GM12801 (cell line): Measurements from ENCODE around the gene ADCYAP1R1.

ENCODE experiments used
- CTCF ChIP-seq: IDR thresholded peaks from one replicate; pipeline ENCODE4 v1.5.1; 2011; ENCODE audit warnings: control low read depth; ENCODE audit not compliant: insufficient read length; ENCODE audit errors: extremely low read depth

ADCYAP1R1 gene

GRCh38 chr7:31051598-31052486 lies at the start of gene ADCYAP1R1:
TSS of gene ADCYAP1R1 (plus strand) at chr7:31052308. CDS start at chr7:31063265, 10,957 bp downstream.
- TF ChIP-seq CTCF, result no peak

DNA sequence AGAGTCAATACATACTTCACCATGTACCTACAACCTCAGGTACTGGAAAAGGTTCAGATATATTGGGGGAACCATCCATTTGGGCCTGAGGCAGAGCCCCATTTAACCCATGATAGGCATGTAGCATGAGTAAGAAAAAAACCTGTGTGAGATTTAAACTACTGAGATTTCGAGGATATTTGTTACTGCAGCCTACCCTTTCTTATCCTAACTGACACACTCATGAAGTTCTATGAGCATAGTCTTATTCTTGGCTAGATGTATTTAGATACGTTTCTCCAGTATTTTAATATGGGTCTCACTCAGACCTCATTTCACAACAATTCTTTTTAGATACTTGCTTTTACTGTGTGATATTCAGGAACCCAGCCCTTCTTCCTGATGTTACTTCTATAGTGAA lies 49.0 kb upstream of the ADCYAP1R1 start:
- TF ChIP-seq CTCF, result no peak

- no peak for TF ChIP-seq CTCF
These were observed 48.4 kb upstream of the ADCYAP1R1 start for GRCh38 chr7:31003721-31004120.

DNA sequence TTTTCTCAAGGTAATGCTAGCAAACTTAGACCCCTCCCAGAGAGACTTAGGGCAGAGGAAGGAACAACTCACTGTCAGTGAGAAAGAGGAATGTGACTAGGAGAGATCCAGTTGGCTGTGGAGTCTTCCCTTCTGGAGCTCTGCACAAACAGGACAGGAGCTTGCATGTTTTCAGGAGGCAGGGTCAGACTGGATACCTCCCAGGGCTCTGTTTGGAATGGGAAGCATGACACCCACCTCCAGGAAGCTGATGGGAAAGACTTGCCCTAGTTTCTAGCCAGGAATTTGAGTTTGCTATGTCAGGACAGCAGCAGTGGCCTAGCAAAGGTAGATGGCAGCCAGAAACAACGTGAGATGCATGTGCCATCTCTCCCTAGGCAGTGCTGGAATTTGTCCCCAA lies 47.7 kb upstream of the ADCYAP1R1 start:
- no peak for TF ChIP-seq CTCF

GRCh38 chr7:31006857-31007256 lies 45.3 kb upstream of the ADCYAP1R1 start:
- no peak for TF ChIP-seq CTCF

- no peak for TF ChIP-seq CTCF
These were observed 44.5 kb upstream of the ADCYAP1R1 start for GRCh38 chr7:31007634-31008033.

DNA sequence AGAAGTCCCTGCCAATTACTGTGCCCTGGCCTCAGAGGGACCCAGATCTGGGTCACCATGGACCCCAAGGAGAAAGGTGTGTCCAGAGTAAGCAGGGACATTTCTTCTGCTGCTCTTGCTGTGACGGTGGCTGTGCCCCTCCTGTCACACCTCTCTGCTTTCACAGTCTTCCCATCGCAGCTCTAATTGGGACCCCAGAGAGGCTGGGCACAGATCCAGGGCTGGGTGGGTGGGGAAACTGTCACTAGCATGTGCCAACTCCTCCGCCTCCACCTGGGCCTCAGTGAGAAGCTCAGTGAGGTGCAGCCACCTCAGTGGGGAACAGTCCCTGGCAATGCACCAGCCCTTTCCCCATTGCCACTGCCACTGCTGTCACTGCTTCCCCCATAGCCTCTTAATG lies 37.3 kb upstream of the ADCYAP1R1 start:
- no peak for TF ChIP-seq CTCF
